ENCODE results near the gene ATOH8.

ATOH8 gene

GRCh38 chr2:85741833-85742455 lies 11.8 kb upstream of the ATOH8 start:
- no peak overlapping the region for H3K4me3 ChIP-seq (ENCODE audit: low read depth, low read length)
- TF ChIP-seq CTCF (IDR thresholded peaks at IDR 0.05; ENCODE audit: insufficient read depth, low read depth, low read length, missing control alignments) = no peak
- DNase-seq (ENCODE audit: low read depth) = no peak

GRCh38 chr2:85743304-85743978 lies 10.3 kb upstream of the ATOH8 start:
- no peak for DNase-seq (ENCODE audit: low read depth)
- no peak for TF ChIP-seq CTCF (IDR thresholded peaks at IDR 0.05; ENCODE audit: insufficient read depth, low read depth, low read length, missing control alignments)
- H3K4me3 ChIP-seq (ENCODE audit: low read depth, low read length) = no peak overlapping the region

- TF ChIP-seq CTCF (IDR thresholded peaks at IDR 0.05; ENCODE audit: insufficient read depth, low read depth, low read length, missing control alignments) = no peak
- H3K4me3 ChIP-seq (ENCODE audit: low read depth, low read length) = no peak overlapping the region
- no peak for DNase-seq (ENCODE audit: low read depth)
Measured at GRCh38 chr2:85744055-85744454, 9.7 kb upstream of the ATOH8 start.

- no peak for TF ChIP-seq CTCF (IDR thresholded peaks at IDR 0.05; ENCODE audit: insufficient read depth, low read depth, low read length, missing control alignments)
- DNase-seq (ENCODE audit: low read depth) = no peak
- no peak overlapping the region for H3K4me3 ChIP-seq (ENCODE audit: low read depth, low read length)
Measured at GRCh38 chr2:85744741-85745601, 8.8 kb upstream of the ATOH8 start.

GRCh38 chr2:85745619-85746018 lies 8.2 kb upstream of the ATOH8 start:
- TF ChIP-seq CTCF (IDR thresholded peaks at IDR 0.05; ENCODE audit: insufficient read depth, low read depth, low read length, missing control alignments) = no peak
- H3K4me3 ChIP-seq (ENCODE audit: low read depth, low read length) = no peak overlapping the region

GRCh38 chr2:85746321-85747004 lies 7.3 kb upstream of the ATOH8 start:
- TF ChIP-seq CTCF (IDR thresholded peaks at IDR 0.05; ENCODE audit: insufficient read depth, low read depth, low read length, missing control alignments) = no peak
- H3K4me3 ChIP-seq (ENCODE audit: low read depth, low read length) = no peak overlapping the region
- no peak for DNase-seq (ENCODE audit: low read depth)

More at GRCh38 chr2:85745619-85746018, 8.2 kb upstream of the ATOH8 start:
- DNase-seq (ENCODE audit: low read depth) = no peak
